ENCODE measurements around the gene ANGPT4. TPM values are rescaled to one million over a fixed set of nuclear protein-coding genes. Genes with fewer than 3 reads are reported as not detected.

Gene ANGPT4
- total and polyA plus RNA-seq, 8 donors: 0.05 to 1.8 (median 0.18) TPM; not detected in 4

- 31 to 44% (median 39%) methylated on average over 1 of the region's 1 CpG for WGBS, 5 donors
- intact Hi-C loops (cut with DNase I; ENCODE audit: low total_unique reads): no loop called here
- TF ChIP-seq EP300 (IDR thresholded peaks at IDR 0.05) (no peak), POLR2AphosphoS5 (IDR thresholded peaks at IDR 0.05) (no peak), CTCF (IDR thresholded peaks at IDR 0.05) (no peak), POLR2A (IDR thresholded peaks at IDR 0.05) (no peak)
These were observed 15.3 kb upstream of the ANGPT4 start for GRCh38 chr20:931401-931800.

GRCh38 chr20:926670-927069 is 10.5 kb upstream of the ANGPT4 start:
- Histone ChIP-seq H3K9me3 (peaks cover 0 to 5% (median 2%) of the 10 kb centered on the region in 4 donors), H3K4me1 (no peaks in the 10 kb centered on the region), H3K4me3 (no peak overlapping the region), H3K36me3 (no peaks in the 10 kb centered on the region), H3K27me3 (peaks cover 0 to 4% (median 0%) of the 10 kb centered on the region in 3 donors), H3K27ac (no peak overlapping the region)
- no peak for TF ChIP-seq POLR2A (IDR thresholded peaks at IDR 0.05)
- TF ChIP-seq POLR2AphosphoS5 (IDR thresholded peaks at IDR 0.05): no peak
- no peak for TF ChIP-seq EP300 (IDR thresholded peaks at IDR 0.05)
- TF ChIP-seq CTCF (IDR thresholded peaks at IDR 0.05): no peak
- 78 to 81% (median 80%) methylated on average over 6 of the region's 6 CpGs for WGBS, 5 donors
- intact Hi-C loops (cut with DNase I; ENCODE audit: low total_unique reads): no loop called here
- no peak for DNase-seq

More at GRCh38 chr20:931401-931800, 15.3 kb upstream of the ANGPT4 start:
- H3K4me1 ChIP-seq: no peaks in the 10 kb centered on the region
- no peaks in the 10 kb centered on the region for H3K36me3 ChIP-seq
- H3K9me3 ChIP-seq: peaks cover 0 to 18% (median 9%) of the 10 kb centered on the region in 4 donors
- DNase-seq: no peak
- peaks cover 0 to 4% (median 0%) of the 10 kb centered on the region in 3 donors for H3K27me3 ChIP-seq
- H3K27ac ChIP-seq: no peak overlapping the region
- H3K4me3 ChIP-seq: no peak overlapping the region

GRCh38 chr20:925516-925915 is 9.4 kb upstream of the ANGPT4 start:
- peaks cover 0 to 4% (median 0%) of the 10 kb centered on the region in 3 donors for H3K27me3 ChIP-seq
- DNase-seq: no peak
- H3K4me3 ChIP-seq: no peak overlapping the region
- no peak overlapping the region for H3K27ac ChIP-seq
- intact Hi-C loops (cut with DNase I; ENCODE audit: low total_unique reads): no loop called here
- TF ChIP-seq POLR2AphosphoS5 (IDR thresholded peaks at IDR 0.05) (no peak), CTCF (IDR thresholded peaks at IDR 0.05) (no peak), POLR2A (IDR thresholded peaks at IDR 0.05) (no peak), EP300 (IDR thresholded peaks at IDR 0.05) (no peak)
- no peaks in the 10 kb centered on the region for H3K36me3 ChIP-seq
- H3K9me3 ChIP-seq: no peaks in the 10 kb centered on the region
- no peaks in the 10 kb centered on the region for H3K4me1 ChIP-seq
- 88 to 96% (median 93%) methylated on average over 9 of the region's 9 CpGs for WGBS, 5 donors

DNA sequence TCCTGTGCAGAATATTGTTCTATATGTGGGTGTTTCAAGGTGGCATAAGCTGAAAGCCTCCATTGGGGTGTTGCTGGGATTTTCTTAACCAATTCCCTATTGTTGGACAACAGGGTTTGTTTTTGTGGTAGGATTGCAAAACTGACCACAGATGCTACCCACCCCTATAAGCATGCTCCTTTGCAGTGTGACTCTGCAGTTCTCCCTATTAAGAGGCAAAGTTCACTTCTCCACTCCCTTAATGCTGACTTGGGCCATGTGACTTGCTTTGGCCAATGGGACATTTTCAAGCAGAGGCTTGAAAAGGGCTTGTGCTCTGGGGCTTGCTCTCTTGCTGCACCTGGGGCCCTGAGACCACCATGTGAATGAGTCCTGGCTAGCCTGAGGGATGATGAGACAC is 8.5 kb upstream of the ANGPT4 start:
- TF ChIP-seq POLR2AphosphoS5 (IDR thresholded peaks at IDR 0.05) (no peak), POLR2A (IDR thresholded peaks at IDR 0.05) (no peak), CTCF (IDR thresholded peaks at IDR 0.05) (no peak), EP300 (IDR thresholded peaks at IDR 0.05) (no peak)
- Histone ChIP-seq H3K4me1 (no peaks in the 10 kb centered on the region), H3K4me3 (no peak overlapping the region), H3K27ac (no peak overlapping the region), H3K36me3 (no peaks in the 10 kb centered on the region), H3K27me3 (no peaks in the 10 kb centered on the region), H3K9me3 (no peaks in the 10 kb centered on the region)
- intact Hi-C loops (cut with DNase I; ENCODE audit: low total_unique reads): no loop called here
- DNase-seq: no peak

Data from stomach (tissue), 9 donors.